Measurements from ENCODE around the gene CCNK. TPM values are rescaled to one million over a fixed set of nuclear protein-coding genes. Genes with fewer than 3 reads are reported as not detected.

The CCNK gene
- total RNA-seq, 2 donors from 2014 or later = 78.6 to 105 TPM

DNA sequence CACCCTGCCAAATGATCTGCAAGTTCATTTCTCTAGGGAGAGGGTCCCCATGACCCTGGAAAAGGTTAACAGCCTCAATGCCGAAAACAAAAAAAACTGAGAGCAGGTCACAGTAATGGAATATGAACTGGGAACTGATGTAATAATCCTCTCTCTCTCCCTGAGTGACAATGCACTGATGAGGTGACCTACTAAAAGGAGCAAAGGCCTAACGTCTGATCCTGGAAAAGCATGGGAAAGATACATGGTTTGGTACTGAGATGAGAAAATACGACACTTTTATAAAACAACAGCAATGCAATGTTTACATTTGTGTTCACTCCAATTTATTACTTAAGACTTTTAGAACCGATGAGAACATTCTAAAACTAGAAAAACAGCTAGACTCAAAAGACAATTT, 28.2 kb upstream of the CCNK start:
- H3K27ac Mint-ChIP-seq = peak overlapping the region in 1 of 2 donors; percentile 62
- DNase-seq (ENCODE audit: low spot score) (no peak), ATAC-seq (no peak)
- no peaks in the 10 kb centered on the region for H3K27me3 Mint-ChIP-seq
- peaks cover 21% of the 10 kb centered on the region for H3K36me3 Mint-ChIP-seq
- no peaks in the 10 kb centered on the region for H3K9me3 Mint-ChIP-seq
- H3K4me3 Mint-ChIP-seq = no peak overlapping the region
- peaks cover 34% of the 10 kb centered on the region in 2 donors for H3K4me1 Mint-ChIP-seq (ENCODE audit: low read depth in 2 of 2)

DNA sequence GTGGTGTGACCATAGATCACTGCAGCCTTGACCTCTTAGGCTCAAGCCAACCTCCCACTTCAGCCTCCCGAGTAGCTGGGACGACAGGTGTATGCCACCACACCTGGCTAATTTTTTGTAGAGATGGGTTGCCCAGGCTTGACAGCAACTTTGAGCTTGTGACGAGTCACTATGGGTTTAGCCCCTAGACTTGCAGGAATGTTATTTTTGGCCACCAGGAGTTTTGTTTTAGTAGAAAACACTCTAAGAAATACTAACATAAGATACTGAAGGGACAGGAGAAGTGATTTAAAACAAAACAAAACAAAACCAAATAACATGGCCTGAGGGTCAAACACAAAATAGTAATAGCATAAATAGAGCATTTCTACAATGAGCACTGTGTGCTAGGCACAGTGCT, 27.0 kb upstream of the CCNK start:
- Mint-ChIP-seq H3K4me1 (ENCODE audit: low read depth in 2 of 2) (peaks cover 26 to 28% of the 10 kb centered on the region in 2 donors), H3K27ac (peak overlapping the region in 1 of 2 donors; percentile 54), H3K27me3 (no peaks in the 10 kb centered on the region), H3K36me3 (peaks cover 20% of the 10 kb centered on the region), H3K4me3 (no peak overlapping the region), H3K9me3 (no peaks in the 10 kb centered on the region)
- DNase-seq (ENCODE audit: low spot score) (no peak), ATAC-seq (no peak)

DNA sequence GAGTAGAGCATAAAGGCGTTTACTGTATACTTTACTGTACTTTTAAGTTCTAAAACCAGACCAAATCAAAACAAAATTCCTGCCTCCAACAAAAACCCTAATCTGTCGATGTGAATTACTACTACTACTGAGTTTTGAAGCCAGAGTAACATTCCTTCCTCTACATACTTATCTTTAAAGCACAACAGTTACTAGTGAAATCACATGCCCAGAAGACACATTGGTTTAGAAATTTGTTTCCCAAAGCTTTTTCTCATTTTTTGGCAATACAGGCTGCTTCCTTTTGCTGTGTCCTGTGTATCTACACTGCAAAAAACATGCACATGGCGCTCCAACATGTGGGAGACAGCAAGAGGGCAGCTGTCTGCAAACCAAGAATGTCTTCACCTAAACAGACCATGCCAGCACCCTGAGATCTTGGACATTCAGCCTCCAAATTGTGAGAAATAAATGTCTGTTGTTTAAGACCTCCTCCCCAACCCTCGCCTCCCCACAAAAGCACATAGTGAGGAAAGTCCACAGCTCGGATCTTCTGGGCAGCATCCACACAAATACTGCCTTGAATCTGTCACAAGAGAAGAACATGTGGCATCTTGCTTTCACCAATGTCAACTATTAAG, 21.6 kb upstream of the CCNK start:
- peaks cover 44% of the 10 kb centered on the region for H3K36me3 Mint-ChIP-seq
- DNase-seq (ENCODE audit: low spot score) (no peak), ATAC-seq (no peak)
- no peak overlapping the region for H3K4me3 Mint-ChIP-seq
- no peaks in the 10 kb centered on the region for H3K9me3 Mint-ChIP-seq
- no peak overlapping the region for H3K27ac Mint-ChIP-seq
- H3K27me3 Mint-ChIP-seq = no peaks in the 10 kb centered on the region
- peaks cover 37 to 44% of the 10 kb centered on the region in 2 donors for H3K4me1 Mint-ChIP-seq (ENCODE audit: low read depth in 2 of 2)

DNA sequence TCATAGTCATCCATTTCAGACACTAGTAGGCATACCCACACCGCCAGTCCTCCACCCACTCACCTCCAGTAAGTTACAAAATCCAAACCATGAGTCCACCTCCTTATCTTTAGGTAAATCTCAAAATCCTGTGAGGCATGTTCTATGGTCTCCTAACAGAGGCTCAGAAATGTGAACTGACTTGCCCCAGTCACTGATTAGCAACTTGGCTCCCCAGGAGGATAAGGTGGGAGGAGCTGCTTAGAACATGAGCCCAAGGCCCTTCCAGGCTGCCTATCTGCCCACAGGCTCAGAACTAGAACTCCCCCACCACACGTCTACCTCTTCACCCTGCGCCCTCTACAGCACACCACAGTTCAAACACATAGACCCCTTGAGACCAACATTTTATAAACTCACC, 20.4 kb upstream of the CCNK start:
- Mint-ChIP-seq H3K27ac (peak overlapping the region in 1 of 2 donors; percentile 6), H3K27me3 (no peaks in the 10 kb centered on the region), H3K36me3 (peaks cover 39% of the 10 kb centered on the region), H3K9me3 (no peaks in the 10 kb centered on the region), H3K4me3 (no peak overlapping the region), H3K4me1 (ENCODE audit: low read depth in 2 of 2) (peaks cover 40 to 46% of the 10 kb centered on the region in 2 donors)
- DNase-seq (ENCODE audit: low spot score) (no peak), ATAC-seq (no peak)

DNA sequence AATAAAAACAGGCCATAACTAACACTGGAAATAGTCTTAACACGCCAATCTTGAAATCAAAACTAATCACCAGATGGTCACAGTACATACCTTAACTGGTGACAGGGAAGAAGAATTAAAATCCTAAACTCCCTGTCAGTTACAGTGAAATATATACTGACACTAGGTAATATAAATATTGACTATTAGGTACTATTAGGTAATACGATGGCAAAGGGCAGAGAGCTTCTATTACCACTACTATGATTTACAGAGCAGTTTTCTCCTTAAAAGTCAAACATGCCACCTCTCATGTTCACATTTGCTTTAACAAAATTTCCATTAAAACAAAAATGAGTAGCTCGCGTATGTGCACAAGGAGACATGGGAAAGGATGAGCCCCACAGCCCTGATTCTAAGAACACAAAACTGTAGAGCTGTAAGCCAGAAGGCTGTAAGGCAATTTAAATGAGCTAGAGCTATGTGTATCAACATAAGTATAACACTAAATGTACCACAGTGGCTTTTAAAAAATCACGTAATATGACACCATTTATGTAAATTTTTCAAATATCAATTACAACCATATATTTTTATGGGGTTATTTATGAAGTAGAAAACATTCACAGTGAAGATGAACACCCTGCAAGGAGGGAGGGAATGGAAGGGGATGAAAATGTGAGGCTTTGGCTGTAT, 19.7 kb upstream of the CCNK start:
- peak overlapping the region; percentile 6 to 22 for H3K27ac Mint-ChIP-seq
- peaks cover 44 to 53% of the 10 kb centered on the region in 2 donors for H3K4me1 Mint-ChIP-seq (ENCODE audit: low read depth in 2 of 2)
- ATAC-seq = no peak
- H3K27me3 Mint-ChIP-seq = no peaks in the 10 kb centered on the region
- no peaks in the 10 kb centered on the region for H3K9me3 Mint-ChIP-seq
- H3K36me3 Mint-ChIP-seq = peaks cover 37% of the 10 kb centered on the region
- peak overlapping the region; percentile 58 for H3K4me3 Mint-ChIP-seq
- no peak for DNase-seq (ENCODE audit: low spot score)

DNA sequence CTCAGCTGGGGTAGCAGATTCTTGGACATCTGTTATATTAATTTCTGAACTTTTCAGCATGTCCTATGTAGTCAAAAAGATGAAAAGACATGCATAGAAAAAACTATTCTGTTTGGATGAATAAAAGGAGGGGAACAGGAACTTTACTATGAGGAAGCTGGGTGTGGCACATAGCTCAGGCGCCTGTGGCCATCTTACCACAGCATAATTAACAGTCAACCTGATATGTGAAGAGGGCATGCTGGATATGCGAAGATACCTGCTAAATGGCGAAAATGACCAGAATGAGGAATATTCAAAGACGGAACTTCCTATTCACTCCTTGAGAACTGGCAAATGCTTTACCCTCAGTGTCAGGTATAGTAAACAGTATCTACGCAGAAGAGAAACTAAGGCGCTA, 19.0 kb upstream of the CCNK start:
- Mint-ChIP-seq H3K27ac (peak overlapping the region; percentile 6 to 22), H3K4me1 (ENCODE audit: low read depth in 2 of 2) (peaks cover 47 to 54% of the 10 kb centered on the region in 2 donors), H3K4me3 (peak overlapping the region; percentile 58), H3K27me3 (no peaks in the 10 kb centered on the region), H3K36me3 (peaks cover 31% of the 10 kb centered on the region), H3K9me3 (no peaks in the 10 kb centered on the region)
- DNase-seq (ENCODE audit: low spot score) (no peak), ATAC-seq (no peak)

DNA sequence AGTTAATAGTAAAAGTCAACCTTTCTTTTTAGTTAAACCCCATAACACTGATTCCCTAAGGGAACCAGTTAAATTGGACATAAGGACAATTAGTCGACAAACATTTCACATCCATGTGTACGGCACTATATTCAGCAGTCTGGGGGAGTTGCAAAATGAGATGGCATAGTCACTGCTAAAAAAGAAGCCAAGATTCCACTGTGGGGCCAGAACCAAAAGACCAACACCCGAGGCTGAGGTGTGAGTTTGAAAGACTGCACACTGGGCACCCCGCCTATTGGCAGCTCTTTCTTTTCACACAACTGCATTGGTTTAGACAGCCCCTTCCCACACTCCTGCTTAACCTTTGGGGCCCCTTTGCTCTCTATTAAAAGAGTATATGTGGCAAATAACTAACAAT, 17.2 kb upstream of the CCNK start:
- Mint-ChIP-seq H3K4me1 (ENCODE audit: low read depth in 2 of 2) (peaks cover 65 to 72% of the 10 kb centered on the region in 2 donors), H3K36me3 (peaks cover 24% of the 10 kb centered on the region), H3K27ac (peak overlapping the region; percentile 40 to 78), H3K4me3 (no peak overlapping the region), H3K27me3 (no peaks in the 10 kb centered on the region), H3K9me3 (no peaks in the 10 kb centered on the region)
- DNase-seq (ENCODE audit: low spot score) (no peak), ATAC-seq (peak in 1 of 2 donors; percentile 57)

DNA sequence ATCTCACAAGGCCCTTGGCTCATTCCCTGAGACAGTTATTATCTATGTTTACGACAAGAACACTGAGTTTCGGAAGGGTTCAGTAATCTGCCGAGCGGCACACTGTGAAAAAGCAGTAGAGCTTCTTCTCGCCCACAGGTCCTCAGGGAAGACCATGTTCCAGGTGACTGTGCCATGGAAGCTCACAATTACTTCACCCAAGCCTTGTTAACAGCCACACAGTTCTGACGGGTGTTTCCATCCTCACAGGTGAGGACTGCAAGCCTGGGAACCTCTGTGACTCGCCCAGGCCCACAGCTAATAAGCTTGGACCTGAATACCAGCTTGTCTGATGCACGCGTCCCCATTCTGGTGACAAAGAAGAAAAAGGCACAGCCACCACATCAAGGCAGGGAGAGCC, 15.9 kb upstream of the CCNK start:
- H3K4me3 Mint-ChIP-seq = no peak overlapping the region
- H3K36me3 Mint-ChIP-seq = peaks cover 24% of the 10 kb centered on the region
- H3K4me1 Mint-ChIP-seq (ENCODE audit: low read depth in 2 of 2) = peaks cover 77% of the 10 kb centered on the region in 2 donors
- H3K27me3 Mint-ChIP-seq = no peaks in the 10 kb centered on the region
- H3K9me3 Mint-ChIP-seq = no peaks in the 10 kb centered on the region
- no peak overlapping the region for H3K27ac Mint-ChIP-seq
- DNase-seq (ENCODE audit: low spot score) = no peak
- ATAC-seq = no peak

DNA sequence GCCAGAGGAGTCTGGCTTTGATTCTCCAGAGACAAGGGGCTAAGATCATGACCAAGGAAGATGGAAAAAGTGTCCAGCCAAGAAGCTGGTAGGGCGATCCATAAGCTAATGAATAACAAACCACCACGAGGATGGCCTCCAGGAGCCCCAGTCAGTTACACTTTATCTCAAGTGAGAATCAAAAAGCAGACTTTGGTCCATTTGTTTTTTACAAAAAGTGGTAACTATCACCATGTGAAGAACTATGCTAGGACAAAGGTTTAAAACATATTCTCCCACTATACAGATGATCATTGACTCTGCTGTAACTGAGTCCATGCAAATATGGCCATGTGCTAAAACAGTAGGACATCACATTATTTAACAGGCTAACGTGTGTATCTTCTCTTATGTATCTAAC, 14.5 kb upstream of the CCNK start:
- H3K4me1 Mint-ChIP-seq (ENCODE audit: low read depth in 2 of 2) = peaks cover 76 to 80% of the 10 kb centered on the region in 2 donors
- ATAC-seq (no peak), DNase-seq (ENCODE audit: low spot score) (no peak)
- H3K36me3 Mint-ChIP-seq = peaks cover 18% of the 10 kb centered on the region
- peak overlapping the region in 1 of 2 donors; percentile 81 for H3K27ac Mint-ChIP-seq
- H3K27me3 Mint-ChIP-seq = no peaks in the 10 kb centered on the region
- no peaks in the 10 kb centered on the region for H3K9me3 Mint-ChIP-seq
- H3K4me3 Mint-ChIP-seq = no peak overlapping the region

DNA sequence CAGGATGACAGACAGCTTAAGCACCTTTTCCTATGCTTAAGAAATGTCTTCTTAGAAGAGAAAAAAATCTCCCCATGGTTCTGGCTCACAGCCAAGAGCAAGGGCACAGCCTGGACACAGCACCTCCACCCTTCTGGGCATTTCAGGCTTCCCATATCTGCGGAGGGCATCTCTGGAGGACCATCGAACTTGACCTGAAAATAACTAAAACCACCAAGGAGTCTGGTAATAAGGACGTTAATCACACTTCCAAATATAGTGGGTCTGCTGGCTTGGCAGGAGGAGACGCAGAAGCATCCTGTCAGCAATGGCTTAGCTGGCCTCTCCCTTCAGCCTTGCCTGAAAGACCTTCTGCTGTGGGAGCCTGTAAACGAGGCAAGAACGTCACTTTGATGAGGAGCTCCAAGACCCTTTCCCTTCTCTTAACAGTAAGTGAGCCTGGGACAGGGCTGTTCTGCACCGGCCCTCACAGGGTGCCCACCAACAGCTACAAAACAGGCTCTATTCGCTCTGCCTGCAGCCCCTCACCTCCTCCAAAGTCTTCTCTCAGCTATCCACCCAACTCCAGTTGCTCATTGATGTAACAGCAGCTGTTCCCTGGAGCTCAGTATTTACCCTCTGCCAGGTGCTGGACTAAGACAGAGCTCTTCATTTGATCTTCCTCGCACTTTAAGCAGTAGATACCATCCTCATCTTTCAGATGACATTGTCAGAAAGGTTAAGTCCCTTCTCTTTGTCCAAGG, 13.7 kb upstream of the CCNK start:
- no peak overlapping the region for H3K4me3 Mint-ChIP-seq
- no peaks in the 10 kb centered on the region for H3K9me3 Mint-ChIP-seq

DNA sequence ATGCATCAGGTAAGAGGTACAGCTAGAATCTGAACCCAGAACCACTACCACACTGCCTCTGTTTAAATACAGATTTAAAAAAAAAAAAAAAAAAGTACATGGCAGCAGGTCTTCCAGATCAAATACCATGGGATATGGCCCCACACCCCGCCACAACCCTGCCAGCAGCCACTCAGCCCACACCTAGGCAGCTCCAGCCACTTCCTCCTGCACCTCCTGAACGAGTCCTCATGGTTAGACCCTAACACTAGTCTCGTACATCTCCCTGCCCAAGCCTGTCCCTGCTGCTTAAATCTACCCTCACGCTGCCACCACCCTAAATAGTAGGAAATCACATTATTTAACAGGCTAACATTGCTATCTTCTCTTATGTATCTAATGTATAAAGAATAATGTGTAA, 13.1 kb upstream of the CCNK start:
- Mint-ChIP-seq H3K36me3 (peaks cover 6% of the 10 kb centered on the region), H3K27me3 (no peaks in the 10 kb centered on the region), H3K4me3 (peak overlapping the region; percentile 41), H3K27ac (peak overlapping the region; percentile 13 to 81), H3K9me3 (no peaks in the 10 kb centered on the region), H3K4me1 (ENCODE audit: low read depth in 2 of 2) (peaks cover 71 to 77% of the 10 kb centered on the region in 2 donors)
- ATAC-seq = peak; percentile 46 to 67
- no peak for DNase-seq (ENCODE audit: low spot score)

More for the DNA sequence above, 13.7 kb upstream of the CCNK start:
- DNase-seq (ENCODE audit: low spot score) (no peak), ATAC-seq (no peak)
- H3K27me3 Mint-ChIP-seq = no peaks in the 10 kb centered on the region
- peaks cover 72 to 76% of the 10 kb centered on the region in 2 donors for H3K4me1 Mint-ChIP-seq (ENCODE audit: low read depth in 2 of 2)
- H3K27ac Mint-ChIP-seq = peak overlapping the region; percentile 13 to 81
- H3K36me3 Mint-ChIP-seq = peaks cover 10% of the 10 kb centered on the region

DNA sequence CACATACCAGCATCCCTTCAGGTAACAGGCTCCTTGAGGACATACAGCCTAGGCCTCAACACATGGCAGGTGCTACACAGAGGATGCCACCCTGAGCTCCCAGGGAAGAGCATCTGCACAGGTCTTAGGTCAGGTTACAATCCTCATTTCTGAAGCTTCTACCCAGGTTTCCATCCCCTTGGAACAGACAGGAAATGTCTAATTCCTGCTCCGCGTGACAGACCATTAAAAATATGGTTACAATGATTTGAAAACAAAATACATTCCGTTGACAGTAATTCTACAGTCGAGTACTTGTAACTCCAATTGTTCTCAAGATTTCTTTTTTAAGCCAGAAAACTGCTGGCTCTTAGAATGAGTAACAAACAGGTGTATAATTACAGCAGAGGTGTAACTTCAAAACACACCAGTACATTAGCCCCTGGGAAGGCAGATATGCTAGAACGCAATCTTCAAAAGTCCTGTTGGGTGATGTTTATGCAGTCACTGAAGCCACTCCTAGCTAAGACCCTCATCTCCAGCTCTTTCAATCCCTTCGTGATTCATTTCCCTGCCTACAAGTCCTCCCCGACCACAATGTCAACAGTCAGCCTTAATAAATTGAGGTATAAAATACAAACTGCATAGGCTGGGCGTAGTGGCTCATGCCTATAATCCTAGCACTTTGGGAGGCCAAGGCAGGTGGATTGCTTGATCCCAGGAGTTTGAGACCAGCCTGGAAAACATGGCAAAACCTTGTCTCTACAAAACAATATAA, 12.2 kb upstream of the CCNK start:
- Mint-ChIP-seq H3K4me3 (peak overlapping the region; percentile 41), H3K4me1 (ENCODE audit: low read depth in 2 of 2) (peaks cover 69% of the 10 kb centered on the region in 2 donors), H3K27me3 (no peaks in the 10 kb centered on the region), H3K36me3 (no peaks in the 10 kb centered on the region), H3K27ac (peak overlapping the region; percentile 13 to 81), H3K9me3 (no peaks in the 10 kb centered on the region)
- DNase-seq (ENCODE audit: low spot score) (no peak), ATAC-seq (no peak)

DNA sequence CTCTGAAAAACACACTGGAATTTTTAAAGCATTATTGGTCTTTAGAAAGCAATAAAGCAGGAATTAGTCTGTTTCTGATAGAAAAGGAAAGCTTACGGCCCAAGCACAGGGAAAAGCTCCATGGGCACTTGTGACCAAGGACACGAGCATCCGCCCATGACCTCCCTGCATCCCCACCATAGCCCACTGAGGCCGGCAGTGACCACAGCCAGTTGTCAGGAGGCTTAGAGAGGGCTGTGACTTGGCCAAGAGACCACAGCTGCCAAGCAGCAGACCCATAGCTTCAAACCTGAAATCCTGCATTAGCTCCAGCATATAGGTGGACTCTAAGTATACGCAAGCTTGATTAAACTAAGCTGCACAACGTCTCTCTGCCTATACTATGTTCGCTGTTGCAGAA, 9.5 kb upstream of the CCNK start:
- no peaks in the 10 kb centered on the region for H3K36me3 Mint-ChIP-seq
- peaks cover 59 to 63% of the 10 kb centered on the region in 2 donors for H3K4me1 Mint-ChIP-seq (ENCODE audit: low read depth in 2 of 2)
- no peaks in the 10 kb centered on the region for H3K27me3 Mint-ChIP-seq
- no peak overlapping the region for H3K27ac Mint-ChIP-seq
- no peak overlapping the region for H3K4me3 Mint-ChIP-seq
- DNase-seq (ENCODE audit: low spot score) (no peak), ATAC-seq (no peak)
- H3K9me3 Mint-ChIP-seq = no peaks in the 10 kb centered on the region
